Stomach (tissue), 4 donors: ENCODE data around the gene NR2F1-AS1.

ENCODE experiments used
- POLR2A ChIP-seq, 4 donors: fragments of 450-650 bp; IDR thresholded peaks; one replicate each; pipeline ENCODE4 v1.6.1; 2016; ENCODE audit warnings: antibody characterized with exemption in 4 of 4, control low read depth in 2 of 4, mild to moderate bottlenecking in 1 of 4, moderate library complexity in 1 of 4
- POLR2AphosphoS5 ChIP-seq, 3 donors: sonication (generic); formaldehyde crosslinking; IDR thresholded peaks; one replicate each; pipeline ENCODE4 v1.6.1; 2016; ENCODE audit warnings: antibody characterized with exemption in 3 of 3
- TF ChIP-seq, protein P1 (sequence below), 7 experiments: fragments of 450-650 bp in 4 of 7; fragments of 200-600 bp in 3 of 7; sonication (generic) in 3 of 7; IDR thresholded peaks; one replicate each; pipeline ENCODE4 v1.5.1; 2016 to 2019; ENCODE audit warnings: antibody characterized with exemption in 7 of 7, control low read depth in 2 of 7, mild to moderate bottlenecking in 1 of 7

DNA sequence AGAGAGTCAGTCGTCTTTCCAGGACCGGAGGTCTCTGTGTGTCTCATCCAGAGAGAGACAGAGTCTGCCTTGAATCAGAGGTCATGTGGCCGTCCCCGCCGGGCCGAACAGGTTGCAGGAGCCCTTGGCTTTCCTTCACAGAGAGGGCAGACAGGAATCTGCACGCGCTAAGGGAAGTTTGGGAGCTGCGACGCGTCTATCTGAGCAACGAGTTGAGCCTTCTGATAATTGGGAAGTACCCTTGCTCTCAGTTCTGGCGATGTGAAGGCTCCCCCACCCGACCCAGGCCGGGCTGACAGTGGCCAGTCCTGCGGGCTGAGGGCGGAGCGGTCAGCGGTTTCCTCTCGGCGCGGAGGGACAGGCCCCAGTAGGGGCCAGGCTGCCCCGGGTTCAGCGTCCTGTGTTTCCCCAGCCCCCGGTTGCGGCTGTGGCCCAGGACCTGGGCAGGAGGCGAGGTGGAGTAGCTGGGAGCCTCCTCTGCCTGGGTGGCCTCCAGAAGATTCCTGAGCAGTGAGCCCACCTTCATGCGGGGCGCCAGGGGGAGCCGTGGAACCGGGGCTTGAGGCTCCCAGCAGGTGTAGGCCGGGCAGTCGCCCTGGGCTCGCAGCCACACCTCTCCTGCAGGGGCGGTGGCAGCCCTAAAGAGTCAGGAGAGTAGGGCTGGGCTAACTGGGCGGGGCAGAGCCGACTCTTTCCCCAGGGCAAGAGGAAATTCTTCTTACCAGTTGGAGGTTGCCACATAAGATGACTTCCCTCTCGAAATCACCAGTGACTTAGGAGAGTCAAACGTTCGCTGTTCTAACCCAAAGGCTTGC is 15.9 kb upstream of the NR2F1-AS1 start:
- TF ChIP-seq, protein P1, sequence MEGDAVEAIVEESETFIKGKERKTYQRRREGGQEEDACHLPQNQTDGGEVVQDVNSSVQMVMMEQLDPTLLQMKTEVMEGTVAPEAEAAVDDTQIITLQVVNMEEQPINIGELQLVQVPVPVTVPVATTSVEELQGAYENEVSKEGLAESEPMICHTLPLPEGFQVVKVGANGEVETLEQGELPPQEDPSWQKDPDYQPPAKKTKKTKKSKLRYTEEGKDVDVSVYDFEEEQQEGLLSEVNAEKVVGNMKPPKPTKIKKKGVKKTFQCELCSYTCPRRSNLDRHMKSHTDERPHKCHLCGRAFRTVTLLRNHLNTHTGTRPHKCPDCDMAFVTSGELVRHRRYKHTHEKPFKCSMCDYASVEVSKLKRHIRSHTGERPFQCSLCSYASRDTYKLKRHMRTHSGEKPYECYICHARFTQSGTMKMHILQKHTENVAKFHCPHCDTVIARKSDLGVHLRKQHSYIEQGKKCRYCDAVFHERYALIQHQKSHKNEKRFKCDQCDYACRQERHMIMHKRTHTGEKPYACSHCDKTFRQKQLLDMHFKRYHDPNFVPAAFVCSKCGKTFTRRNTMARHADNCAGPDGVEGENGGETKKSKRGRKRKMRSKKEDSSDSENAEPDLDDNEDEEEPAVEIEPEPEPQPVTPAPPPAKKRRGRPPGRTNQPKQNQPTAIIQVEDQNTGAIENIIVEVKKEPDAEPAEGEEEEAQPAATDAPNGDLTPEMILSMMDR (IDR thresholded peaks at IDR 0.05): no peak
- no peak for TF ChIP-seq POLR2AphosphoS5 (IDR thresholded peaks at IDR 0.05)
- TF ChIP-seq POLR2A (IDR thresholded peaks at IDR 0.05): no peak
